GM12891 (cell line): ENCODE data around the gene DKKL1.

Source experiments
- POLR2A ChIP-seq: IDR thresholded peaks from 2 replicates; pipeline ENCODE4 v1.6.1; 2011; ENCODE audit warnings: low read depth, low read length, control low read depth
- POLR2AphosphoS5 ChIP-seq: IDR thresholded peaks from 2 replicates; pipeline ENCODE4 v1.6.1; 2011; ENCODE audit warnings: low read depth, low read length, control low read depth
- POU2F2 ChIP-seq: IDR thresholded peaks from 2 replicates; pipeline ENCODE4 v1.6.1; 2011; ENCODE audit warnings: low read depth, mild to moderate bottlenecking, control low read depth, low read length, moderate library complexity
- SPI1 ChIP-seq: IDR thresholded peaks from 2 replicates; pipeline ENCODE4 v1.6.1; 2011; ENCODE audit warnings: low read depth, low read length, control low read depth
- TAF1 ChIP-seq: IDR thresholded peaks from 2 replicates; pipeline ENCODE4 v1.6.1; 2011; ENCODE audit warnings: low read depth, low read length, control low read depth

GRCh38 chr19:49361438-49362047 lies 2.1 kb upstream of the DKKL1 start:
- TF ChIP-seq POLR2A (no peak), POLR2AphosphoS5 (no peak), SPI1 (no peak), TAF1 (no peak), POU2F2 (no peak)
